Prostate gland (tissue), 2 donors: ENCODE results near the gene SIGLEC14. TPM values are rescaled to one million over a fixed set of nuclear protein-coding genes. Genes with fewer than 3 reads are reported as not detected.
"Not testable (repeated sequence)": the region's sequence is repeated elsewhere in the genome, so short reads cannot be mapped to it uniquely, and the experiment has no call there.

Source experiments
- DNase-seq: peaks from one replicate; pipeline ENCODE4 v3.0.0-alpha.2; 2019; ENCODE audit warnings: low spot score
- H3K27ac ChIP-seq, 2 donors: fragments of 200-600 bp; sonication (generic); 2 replicates each; pipeline ENCODE4 v1.5.1; 2017 to 2019
- H3K27me3 ChIP-seq: fragments of 200-600 bp; sonication (generic); replicated peaks from 2 replicates; pipeline ENCODE4 v1.5.1; 2019; ENCODE audit not compliant: insufficient read depth
- H3K36me3 ChIP-seq, 2 donors: fragments of 200-600 bp; sonication (generic); 1 replicate in 1 of 2; 2 replicates in 1 of 2; pipeline versions ENCODE4 v1.5.1 to v1.8.1; 2017 to 2019
- H3K4me1 ChIP-seq: fragments of 200-600 bp; sonication (generic); replicated peaks from 2 replicates; pipeline ENCODE4 v1.5.1; 2019
- H3K4me3 ChIP-seq, 2 donors: fragments of 200-600 bp; sonication (generic); 2 replicates each; pipeline ENCODE4 v1.5.1; 2017 to 2019
- H3K9me3 ChIP-seq: fragments of 200-600 bp; sonication (generic); 2 replicates; pipeline ENCODE4 v1.5.1; 2017
- CTCF ChIP-seq, 4 experiments: fragments of 200-600 bp in 2 of 4; fragments of 450-650 bp in 2 of 4; sonication (generic) in 2 of 4; IDR thresholded peaks; 1 replicate in 3 of 4; 2 replicates in 1 of 4; pipeline ENCODE4 v1.5.1; 2016 to 2019; ENCODE audit warnings: antibody characterized with exemption in 4 of 4, mild to moderate bottlenecking in 2 of 4, moderate library complexity in 2 of 4
- POLR2A ChIP-seq: fragments of 450-650 bp; IDR thresholded peaks from one replicate; pipeline ENCODE4 v1.6.1; 2016; ENCODE audit warnings: antibody characterized with exemption, mild to moderate bottlenecking
- POLR2AphosphoS5 ChIP-seq: sonication (generic); formaldehyde crosslinking; IDR thresholded peaks from one replicate; pipeline ENCODE4 v1.6.1; 2017; ENCODE audit warnings: antibody characterized with exemption
- WGBS: methylation state at CpG from one replicate; pipeline ENCODE4 v1.1.5; 2018; 5-methylcytosine and 5-hydroxymethylcytosine counted together
- intact Hi-C: fragments of 100-400 bp; cut with DNase I; formaldehyde crosslinking; loops from one replicate; pipeline ENCODE4 v1.14.2; 2022
- total RNA-seq, 2 donors: library from RNA; depleted of rRNA; stranded (reverse); fragments of >200 nt; gene quantifications; one replicate each; pipeline ENCODE4 v1.1.0, GENCODE V29; 2016

Gene SIGLEC14
- total RNA-seq, 2 donors from 2014 or later, result 1.8 to 8.0 TPM

- Histone ChIP-seq H3K27ac (no peak overlapping the region), H3K4me1 (no peaks in the 10 kb centered on the region), H3K9me3 (no peaks in the 10 kb centered on the region), H3K4me3 (no peak overlapping the region), H3K27me3 (no peaks in the 10 kb centered on the region), H3K36me3 (no peaks in the 10 kb centered on the region)
- DNase-seq, result no peak
- intact Hi-C loops, result no loop called here
- 87% methylated on average over 2 of the region's 2 CpGs for WGBS
- TF ChIP-seq CTCF (IDR thresholded peaks at IDR 0.05), result no peak
- no peak for TF ChIP-seq POLR2AphosphoS5
- no peak for TF ChIP-seq POLR2A
Measured at GRCh38 chr19:51686171-51686570, 39.5 kb upstream of the SIGLEC14 start.

GRCh38 chr19:51681286-51681941 lies 34.8 kb upstream of the SIGLEC14 start:
- no peaks in the 10 kb centered on the region for H3K9me3 ChIP-seq
- no peaks in the 10 kb centered on the region for H3K36me3 ChIP-seq
- H3K4me3 ChIP-seq, result no peak overlapping the region
- intact Hi-C loops, result no loop called here
- 50% methylated on average over 3 of the region's 3 CpGs for WGBS
- TF ChIP-seq CTCF (IDR thresholded peaks at IDR 0.05), result no peak
- TF ChIP-seq POLR2A, result no peak
- no peak for TF ChIP-seq POLR2AphosphoS5
- H3K4me1 ChIP-seq, result no peaks in the 10 kb centered on the region
- no peaks in the 10 kb centered on the region for H3K27me3 ChIP-seq
- no peak for DNase-seq
- no peak overlapping the region for H3K27ac ChIP-seq

- intact Hi-C loops, result no loop called here
- Histone ChIP-seq H3K9me3 (no peaks in the 10 kb centered on the region), H3K27me3 (no peaks in the 10 kb centered on the region), H3K36me3 (no peaks in the 10 kb centered on the region), H3K27ac (no peak overlapping the region), H3K4me1 (no peaks in the 10 kb centered on the region), H3K4me3 (no peak overlapping the region)
- no peak for TF ChIP-seq POLR2A
- no peak for TF ChIP-seq CTCF (IDR thresholded peaks at IDR 0.05)
- no peak for TF ChIP-seq POLR2AphosphoS5
- WGBS, result 70% methylated on average over 1 of the region's 1 CpG
- DNase-seq, result no peak
Measured at GRCh38 chr19:51680474-51680873, 33.8 kb upstream of the SIGLEC14 start.

- WGBS, result 74% methylated on average over 11 of the region's 11 CpGs
- H3K27ac ChIP-seq, result no peak overlapping the region
- H3K4me3 ChIP-seq, result no peak overlapping the region
- no peaks in the 10 kb centered on the region for H3K27me3 ChIP-seq
- intact Hi-C loops, result no loop called here
- no peaks in the 10 kb centered on the region for H3K36me3 ChIP-seq
- H3K4me1 ChIP-seq, result no peaks in the 10 kb centered on the region
- TF ChIP-seq CTCF (IDR thresholded peaks at IDR 0.05) (no peak), POLR2A (no peak), POLR2AphosphoS5 (no peak)
- DNase-seq, result no peak
- no peaks in the 10 kb centered on the region for H3K9me3 ChIP-seq
Measured at GRCh38 chr19:51676566-51677083, 30.0 kb upstream of the SIGLEC14 start.

GRCh38 chr19:51675911-51676565 lies 29.4 kb upstream of the SIGLEC14 start:
- H3K4me3 ChIP-seq, H3K4me1 ChIP-seq, H3K27me3 ChIP-seq, intact Hi-C loops, DNase-seq, H3K9me3 ChIP-seq, H3K36me3 ChIP-seq, H3K27ac ChIP-seq: not testable (repeated sequence)
- 57% methylated on average over 7 of the region's 7 CpGs for WGBS
